Effector memory CD8-positive, alpha-beta T cell (primary cell): ENCODE measurements around the gene C17orf50.
"Not testable (repeated sequence)": the region's sequence is repeated elsewhere in the genome, so short reads cannot be mapped to it uniquely, and the experiment has no call there.

Experiments
- ATAC-seq: fragments of 150-1000 bp; cut with Tn5 transposase; replicated peaks from 2 replicates; pipeline ENCODE4 v1.10.0; 2021; ENCODE audit warnings: mild to moderate bottlenecking, moderate library complexity
- DNase-seq, 3 experiments: peaks; one replicate each; pipeline ENCODE4 v3.0.0; 2021
- H3K27ac Mint-ChIP-seq, 2 donors: one replicate each; pipeline ENCODE4 v1.8.0; 2022; ENCODE audit warnings: mild to moderate bottlenecking in 2 of 2, mixed read lengths in 2 of 2, moderate library complexity in 2 of 2
- H3K27me3 Mint-ChIP-seq, 2 donors: one replicate each; pipeline ENCODE4 v1.8.0; 2022; ENCODE audit warnings: mixed read lengths in 2 of 2
- H3K36me3 Mint-ChIP-seq: one replicate; pipeline ENCODE4 v1.8.0; 2022; ENCODE audit warnings: mild to moderate bottlenecking, moderate library complexity, mixed read lengths; ENCODE audit not compliant: insufficient read depth
- H3K4me1 Mint-ChIP-seq, 2 donors: one replicate each; pipeline ENCODE4 v1.8.0; 2022; ENCODE audit warnings: low read depth in 2 of 2, mixed read lengths in 2 of 2
- H3K4me3 Mint-ChIP-seq, 2 donors: one replicate each; pipeline ENCODE4 v1.8.0; 2022; ENCODE audit warnings: mild to moderate bottlenecking in 2 of 2, mixed read lengths in 2 of 2, moderate library complexity in 2 of 2
- H3K9me3 Mint-ChIP-seq, 2 donors: one replicate each; pipeline ENCODE4 v1.8.0; 2022; ENCODE audit warnings: mixed read lengths in 2 of 2

C17orf50 gene

DNA sequence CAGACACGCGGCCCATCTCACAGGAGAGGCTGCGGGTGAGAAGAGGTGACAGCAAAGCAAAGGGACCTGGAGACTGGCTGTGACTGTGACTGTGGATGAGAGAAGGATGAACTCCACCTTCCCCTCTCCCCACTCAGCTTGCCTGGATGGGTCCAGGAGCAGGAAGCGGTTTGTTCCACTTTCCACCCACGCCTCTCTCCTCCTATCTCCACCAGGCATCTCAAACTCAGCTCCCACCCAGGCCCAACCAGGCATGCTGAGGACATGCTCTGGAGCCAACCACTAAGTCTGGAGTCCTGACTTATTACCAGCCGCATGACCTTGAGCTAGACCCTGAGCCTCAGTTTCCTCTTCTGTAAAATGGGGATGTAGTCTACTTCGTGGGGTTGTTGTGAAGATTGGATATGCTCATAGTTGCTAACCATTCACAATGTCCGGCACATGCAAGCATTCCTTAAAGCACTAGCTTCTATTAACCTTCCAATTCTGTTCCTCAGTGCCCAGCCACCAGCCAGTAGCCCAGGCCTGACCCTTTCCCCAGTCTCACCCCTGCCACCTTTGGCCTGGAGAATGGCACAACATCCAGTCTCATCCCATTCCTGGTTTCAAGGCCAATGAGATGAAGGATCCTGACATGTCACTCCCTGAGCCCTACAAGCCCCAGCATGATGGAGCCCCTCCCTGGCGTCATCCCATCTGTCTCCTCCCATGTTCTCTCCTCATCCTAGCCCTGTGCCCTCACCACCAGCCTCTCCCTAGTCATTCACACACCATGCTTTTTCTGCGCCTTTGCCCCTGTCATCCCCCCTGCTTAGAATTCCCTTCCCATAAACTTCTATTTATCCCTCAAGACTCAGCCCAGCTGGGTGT lies 9.9 kb upstream of the C17orf50 start:
- no peak overlapping the region for H3K27ac Mint-ChIP-seq
- no peak for DNase-seq
- ATAC-seq = no peak
- H3K9me3 Mint-ChIP-seq = no peaks in the 10 kb centered on the region
- H3K27me3 Mint-ChIP-seq = peaks cover 50 to 76% of the 10 kb centered on the region in 2 donors
- peaks cover 3 to 10% of the 10 kb centered on the region in 2 donors for H3K4me1 Mint-ChIP-seq
- no peak overlapping the region for H3K4me3 Mint-ChIP-seq
- H3K36me3 Mint-ChIP-seq = no peaks in the 10 kb centered on the region

- DNase-seq, H3K4me3 Mint-ChIP-seq, H3K36me3 Mint-ChIP-seq, H3K9me3 Mint-ChIP-seq, H3K27ac Mint-ChIP-seq, ATAC-seq: not testable (repeated sequence)
- H3K27me3 Mint-ChIP-seq = peaks cover 50 to 68% of the 10 kb centered on the region in 2 donors
- H3K4me1 Mint-ChIP-seq = peaks cover 3 to 10% of the 10 kb centered on the region in 2 donors
Observed at GRCh38 chr17:35751541-35751940, 9.1 kb upstream of the C17orf50 start.

DNA sequence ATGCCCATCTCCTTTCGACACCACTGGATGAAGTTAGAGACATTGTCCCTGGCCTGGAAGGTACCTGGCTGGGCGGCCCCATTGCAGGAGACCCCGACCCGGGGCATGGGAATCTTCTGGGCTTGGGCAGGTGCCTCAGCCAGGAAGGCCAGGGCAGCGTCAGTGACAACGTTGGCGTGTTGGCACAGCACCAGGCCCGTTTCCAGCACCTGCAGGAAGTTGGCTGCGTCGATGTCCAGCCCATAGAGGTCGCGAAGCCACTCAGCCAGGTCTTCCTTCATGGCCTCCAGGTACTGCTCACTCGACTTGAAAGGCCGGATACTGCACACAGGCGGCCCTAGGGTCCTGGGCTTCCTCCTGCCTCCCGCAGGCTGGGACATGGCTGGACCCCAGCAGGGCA lies 8.2 kb upstream of the C17orf50 start:
- DNase-seq (no peak), ATAC-seq (no peak)
- H3K4me1 Mint-ChIP-seq = peaks cover 3 to 9% of the 10 kb centered on the region in 2 donors
- peaks cover 50 to 62% of the 10 kb centered on the region in 2 donors for H3K27me3 Mint-ChIP-seq
- no peaks in the 10 kb centered on the region for H3K36me3 Mint-ChIP-seq
- H3K9me3 Mint-ChIP-seq = no peaks in the 10 kb centered on the region
- H3K4me3 Mint-ChIP-seq = no peak overlapping the region
- no peak overlapping the region for H3K27ac Mint-ChIP-seq

GRCh38 chr17:35752945-35753764 lies 7.5 kb upstream of the C17orf50 start, which contains the start of gene GAS2L2:
Gene GAS2L2 (minus strand): TSS chr17:35753239. CDS start chr17:35752850, 389 bp downstream.
- peaks cover 50 to 55% of the 10 kb centered on the region in 2 donors for H3K27me3 Mint-ChIP-seq

GRCh38 chr17:35757243-35757642 lies 3.4 kb upstream of the C17orf50 start:
- H3K4me3 Mint-ChIP-seq = no peak overlapping the region
- no peaks in the 10 kb centered on the region for H3K4me1 Mint-ChIP-seq
- ATAC-seq (no peak), DNase-seq (no peak)
- peaks cover 13 to 14% of the 10 kb centered on the region in 2 donors for H3K27me3 Mint-ChIP-seq
- no peaks in the 10 kb centered on the region for H3K9me3 Mint-ChIP-seq
- no peak overlapping the region for H3K27ac Mint-ChIP-seq
- H3K36me3 Mint-ChIP-seq = no peaks in the 10 kb centered on the region

More at GRCh38 chr17:35752945-35753764, 7.5 kb upstream of the C17orf50 start, which contains the start of gene GAS2L2:
- DNase-seq (no peak), ATAC-seq (no peak)
- H3K36me3 Mint-ChIP-seq = no peaks in the 10 kb centered on the region
- no peak within 1 kb of the TSS for H3K4me3 Mint-ChIP-seq
- no peaks in the 10 kb centered on the region for H3K9me3 Mint-ChIP-seq
- H3K4me1 Mint-ChIP-seq = peaks cover 3 to 9% of the 10 kb centered on the region in 2 donors
- H3K27ac Mint-ChIP-seq = no peak within 1 kb of the TSS

DNA sequence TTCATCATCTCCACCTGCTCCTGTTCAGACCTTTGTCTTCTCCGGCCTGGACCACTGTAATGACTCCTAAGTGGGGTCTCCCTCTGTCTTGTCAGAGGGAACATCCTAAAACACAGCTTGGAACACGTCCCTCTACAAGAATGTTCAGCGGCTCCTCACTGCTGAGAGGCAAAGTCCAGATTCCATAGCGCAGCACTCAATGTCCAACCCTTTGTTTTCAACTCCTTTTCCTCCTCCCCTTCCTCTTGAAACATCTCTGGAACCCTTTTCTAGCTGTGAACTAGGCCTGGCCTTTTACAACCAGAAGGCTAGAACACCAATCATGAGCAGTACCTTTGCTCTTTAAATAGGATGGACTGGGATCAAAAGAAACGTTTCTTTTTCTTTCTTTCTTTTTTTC lies 914 bp downstream of the C17orf50 start:
- H3K36me3 Mint-ChIP-seq = no peaks in the 10 kb centered on the region
- H3K27ac Mint-ChIP-seq = no peak overlapping the region
- no peaks in the 10 kb centered on the region for H3K9me3 Mint-ChIP-seq
- H3K4me1 Mint-ChIP-seq = peaks cover 2 to 11% of the 10 kb centered on the region in 2 donors
- DNase-seq = no peak
- ATAC-seq = no peak
- no peak overlapping the region for H3K4me3 Mint-ChIP-seq
- no peaks in the 10 kb centered on the region for H3K27me3 Mint-ChIP-seq

GRCh38 chr17:35763767-35764122 lies 3.1 kb downstream of the C17orf50 start:
- DNase-seq (no peak), ATAC-seq (no peak)
- Mint-ChIP-seq H3K9me3 (no peaks in the 10 kb centered on the region), H3K27me3 (peaks cover 0 to 10% of the 10 kb centered on the region in 2 donors), H3K36me3 (no peaks in the 10 kb centered on the region), H3K27ac (no peak overlapping the region), H3K4me3 (peak overlapping the region; percentile 87 to 91), H3K4me1 (peaks cover 2 to 11% of the 10 kb centered on the region in 2 donors)

DNA sequence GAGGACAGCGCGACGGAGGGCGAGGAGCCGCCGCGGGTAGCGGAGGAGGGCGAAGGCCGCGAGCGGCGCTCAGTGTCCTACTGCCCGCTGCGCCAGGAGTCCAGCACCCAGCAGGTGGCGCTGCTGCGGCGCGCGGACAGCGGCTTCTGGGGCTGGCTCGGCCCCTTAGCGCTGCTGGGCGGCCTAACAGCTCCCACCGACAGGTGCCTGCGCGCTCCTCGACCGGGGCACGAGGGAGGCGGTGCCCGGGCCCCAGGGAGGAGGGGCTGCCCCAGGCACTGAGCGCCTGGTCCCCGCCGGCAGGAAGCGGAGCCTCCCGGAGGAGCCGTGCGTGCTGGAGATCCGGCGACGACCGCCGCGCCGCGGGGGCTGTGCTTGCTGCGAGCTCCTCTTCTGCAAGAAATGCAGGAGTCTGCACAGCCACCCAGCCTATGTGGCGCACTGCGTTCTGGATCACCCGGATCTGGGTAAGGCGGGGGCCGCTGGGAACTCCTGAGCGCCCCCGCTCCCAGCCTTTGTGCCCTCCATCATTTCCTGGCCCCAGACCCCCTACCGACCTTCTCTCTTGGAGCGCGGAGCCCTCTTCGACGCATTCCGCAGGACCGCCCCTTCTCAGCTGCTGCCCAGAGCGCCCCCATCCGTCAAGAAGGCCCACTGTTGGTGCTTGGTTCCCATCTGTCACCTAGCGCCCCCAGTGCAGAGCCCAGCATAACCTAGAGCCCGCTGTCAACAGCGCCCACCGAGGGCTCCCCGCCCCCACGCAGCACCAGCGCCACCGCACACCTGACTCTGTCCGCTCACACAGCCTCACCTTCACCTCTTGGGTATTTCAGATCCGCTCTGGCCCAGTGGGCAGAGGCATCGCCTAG lies 3.7 kb downstream of the C17orf50 start:
- H3K9me3 Mint-ChIP-seq = no peaks in the 10 kb centered on the region
- peak overlapping the region in 1 of 2 donors; percentile 34 for H3K27ac Mint-ChIP-seq
- DNase-seq = peak; percentile 79 to 86 (median 82)
- H3K4me3 Mint-ChIP-seq = peak overlapping the region; percentile 87 to 91
- no peaks in the 10 kb centered on the region for H3K36me3 Mint-ChIP-seq
- peaks cover 2 to 11% of the 10 kb centered on the region in 2 donors for H3K4me1 Mint-ChIP-seq
- peaks cover 0 to 15% of the 10 kb centered on the region in 2 donors for H3K27me3 Mint-ChIP-seq
- peak; percentile 87 for ATAC-seq

- Mint-ChIP-seq H3K27ac (no peak overlapping the region), H3K9me3 (no peaks in the 10 kb centered on the region), H3K27me3 (peaks cover 0 to 19% of the 10 kb centered on the region in 2 donors), H3K4me1 (peaks cover 2 to 11% of the 10 kb centered on the region in 2 donors), H3K36me3 (no peaks in the 10 kb centered on the region), H3K4me3 (peak overlapping the region; percentile 87 to 91)
- no peak for DNase-seq
- ATAC-seq = no peak
Observed at GRCh38 chr17:35765086-35765710, 4.5 kb downstream of the C17orf50 start.

- DNase-seq (no peak), ATAC-seq (no peak)
- Mint-ChIP-seq H3K9me3 (no peaks in the 10 kb centered on the region), H3K4me3 (peak overlapping the region in 1 of 2 donors; percentile 87), H3K36me3 (no peaks in the 10 kb centered on the region), H3K27me3 (peaks cover 0 to 19% of the 10 kb centered on the region in 2 donors), H3K27ac (no peak overlapping the region), H3K4me1 (peaks cover 2 to 11% of the 10 kb centered on the region in 2 donors)
Observed at GRCh38 chr17:35765756-35766488, 5.2 kb downstream of the C17orf50 start.

GRCh38 chr17:35766489-35766877 lies 5.8 kb downstream of the C17orf50 start:
- H3K27me3 Mint-ChIP-seq = peaks cover 0 to 19% of the 10 kb centered on the region in 2 donors
- H3K4me1 Mint-ChIP-seq = peaks cover 2 to 11% of the 10 kb centered on the region in 2 donors
- no peak for ATAC-seq
- DNase-seq = no peak
- H3K4me3 Mint-ChIP-seq = no peak overlapping the region
- H3K27ac Mint-ChIP-seq = no peak overlapping the region
- no peaks in the 10 kb centered on the region for H3K36me3 Mint-ChIP-seq
- no peaks in the 10 kb centered on the region for H3K9me3 Mint-ChIP-seq
